HG03060 (cell line): ENCODE data around the gene SNAP47.

ENCODE experiments used
- ATAC-seq: cut with Tn5 transposase; IDR thresholded peaks from one replicate; pipeline ENCODE4 v1.9.1; 2021; ENCODE audit warnings: low read depth, moderate number of reproducible peaks; ENCODE audit not compliant: unreplicated experiment

SNAP47 gene

GRCh38 chr1:227793948-227794816 lies 58.9 kb downstream of the SNAP47 start:
- ATAC-seq, result no peak

GRCh38 chr1:227794817-227795192 lies 59.6 kb downstream of the SNAP47 start:
- ATAC-seq, result no peak

GRCh38 chr1:227795732-227796131 lies 60.5 kb downstream of the SNAP47 start:
- ATAC-seq, result no peak

GRCh38 chr1:227796359-227796915 lies 61.2 kb downstream of the SNAP47 start:
- ATAC-seq, result no peak

- no peak for ATAC-seq
Observed at GRCh38 chr1:227797144-227797543, 61.9 kb downstream of the SNAP47 start.

- ATAC-seq, result no peak
Observed at GRCh38 chr1:227797625-227798024, 62.4 kb downstream of the SNAP47 start.

GRCh38 chr1:227798078-227798802 lies 63.0 kb downstream of the SNAP47 start:
- ATAC-seq, result no peak

- ATAC-seq, result no peak
Observed at GRCh38 chr1:227799756-227800155, 64.5 kb downstream of the SNAP47 start.

GRCh38 chr1:227803933-227804332 lies 68.7 kb downstream of the SNAP47 start:
- ATAC-seq, result no peak

- no peak for ATAC-seq
Observed at GRCh38 chr1:227805606-227806197, 70.5 kb downstream of the SNAP47 start.

- ATAC-seq, result no peak
Observed at GRCh38 chr1:227808566-227808965, 73.3 kb downstream of the SNAP47 start.

- no peak for ATAC-seq
Observed at GRCh38 chr1:227809026-227809425, 73.8 kb downstream of the SNAP47 start.

- ATAC-seq, result no peak
Observed at GRCh38 chr1:227813962-227814361, 78.7 kb downstream of the SNAP47 start.

- ATAC-seq, result no peak
Observed at GRCh38 chr1:227815468-227816409, 80.5 kb downstream of the SNAP47 start, which contains the start of gene PRSS38. PRSS38 (plus strand) TSS chr1:227815675; CDS start chr1:227815717, 42 bp downstream.

- ATAC-seq, result no peak
Observed at GRCh38 chr1:227816750-227817446, 81.7 kb downstream of the SNAP47 start.

- ATAC-seq, result no peak
Observed at GRCh38 chr1:227823537-227823936, 88.3 kb downstream of the SNAP47 start.

GRCh38 chr1:227824204-227824603 lies 89.0 kb downstream of the SNAP47 start:
- ATAC-seq, result no peak

- ATAC-seq, result no peak
Observed at GRCh38 chr1:227828786-227829185, 93.6 kb downstream of the SNAP47 start.
